Prostate gland (tissue), 2 donors: Measurements from ENCODE around the gene NBEA.

ENCODE experiments used
- CTCF ChIP-seq, 4 experiments: fragments of 200-600 bp in 2 of 4; fragments of 450-650 bp in 2 of 4; sonication (generic) in 2 of 4; IDR thresholded peaks; 1 replicate in 3 of 4; 2 replicates in 1 of 4; pipeline ENCODE4 v1.5.1; 2016 to 2019; ENCODE audit warnings: antibody characterized with exemption in 4 of 4, mild to moderate bottlenecking in 2 of 4, moderate library complexity in 2 of 4
- POLR2A ChIP-seq: fragments of 450-650 bp; IDR thresholded peaks from one replicate; pipeline ENCODE4 v1.6.1; 2016; ENCODE audit warnings: antibody characterized with exemption, mild to moderate bottlenecking
- POLR2AphosphoS5 ChIP-seq: sonication (generic); formaldehyde crosslinking; IDR thresholded peaks from one replicate; pipeline ENCODE4 v1.6.1; 2017; ENCODE audit warnings: antibody characterized with exemption

GRCh38 chr13:35549481-35549880 lies 607.4 kb downstream of the NBEA start:
- TF ChIP-seq CTCF (IDR thresholded peaks at IDR 0.05) = no peak
- TF ChIP-seq POLR2AphosphoS5 = no peak
- TF ChIP-seq POLR2A = no peak
